Osteocyte (in vitro differentiated cells): Measurements from ENCODE around the gene PBX3. TPM values are rescaled to one million over a fixed set of nuclear protein-coding genes. Genes with fewer than 3 reads are reported as not detected.

Source experiments
- DNase-seq: peaks from one replicate; pipeline ENCODE4 v3.0.0; 2021; ENCODE audit warnings: mixed read lengths; ENCODE audit not compliant: unreplicated experiment; ENCODE audit errors: extremely low spot score
- H3K27ac Mint-ChIP-seq: one replicate; pipeline ENCODE4 v1.8.0; 2021; ENCODE audit warnings: mild to moderate bottlenecking, mixed read lengths; ENCODE audit not compliant: unreplicated experiment
- H3K27me3 Mint-ChIP-seq: one replicate; pipeline ENCODE4 v1.8.0; 2021; ENCODE audit warnings: mixed read lengths; ENCODE audit not compliant: unreplicated experiment
- H3K36me3 Mint-ChIP-seq: one replicate; pipeline ENCODE4 v1.8.0; 2021; ENCODE audit warnings: mixed read lengths; ENCODE audit not compliant: unreplicated experiment
- H3K4me1 Mint-ChIP-seq: one replicate; pipeline ENCODE4 v1.8.0; 2021; ENCODE audit warnings: mixed read lengths; ENCODE audit not compliant: unreplicated experiment
- H3K4me3 Mint-ChIP-seq: one replicate; pipeline ENCODE4 v1.8.0; 2021; ENCODE audit warnings: mild to moderate bottlenecking, moderate library complexity, mixed read lengths; ENCODE audit not compliant: unreplicated experiment
- H3K9me3 Mint-ChIP-seq: one replicate; pipeline ENCODE4 v1.8.0; 2021; ENCODE audit warnings: mixed read lengths; ENCODE audit not compliant: unreplicated experiment
- total RNA-seq: library from RNA; stranded (reverse); gene quantifications from 2 replicates; pipeline ENCODE4 v1.2.1, GENCODE V29; 2021
- TF ChIP-seq, protein P1 (sequence below): fragments of 200-600 bp; sonication (generic); IDR thresholded peaks from 2 replicates; pipeline ENCODE4 v1.5.0; 2021; ENCODE audit warnings: antibody characterized with exemption, mild to moderate bottlenecking, moderate library complexity

Gene PBX3
- total RNA-seq, 1 donor from 2014 or later: 16.0 TPM

DNA sequence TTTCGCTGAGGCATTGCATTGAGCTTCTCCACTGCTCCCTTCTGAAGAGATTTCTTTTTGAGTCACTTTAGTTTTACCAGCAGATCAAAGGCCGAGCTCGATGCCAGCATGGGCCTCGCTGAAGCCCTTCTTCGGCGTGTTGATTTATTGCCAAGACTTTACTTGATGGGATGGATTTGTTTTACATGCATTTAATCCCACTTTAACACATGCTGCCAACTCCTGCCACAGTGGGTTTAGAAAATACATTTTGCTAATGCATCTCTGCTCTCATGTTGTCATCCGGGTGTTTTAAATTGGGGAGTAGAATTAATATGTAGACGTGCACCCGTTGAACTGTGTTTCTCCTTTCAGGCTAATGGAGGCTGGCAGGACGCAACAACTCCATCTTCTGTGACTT, 218.3 kb downstream of the PBX3 start:
- TF ChIP-seq, protein P1, sequence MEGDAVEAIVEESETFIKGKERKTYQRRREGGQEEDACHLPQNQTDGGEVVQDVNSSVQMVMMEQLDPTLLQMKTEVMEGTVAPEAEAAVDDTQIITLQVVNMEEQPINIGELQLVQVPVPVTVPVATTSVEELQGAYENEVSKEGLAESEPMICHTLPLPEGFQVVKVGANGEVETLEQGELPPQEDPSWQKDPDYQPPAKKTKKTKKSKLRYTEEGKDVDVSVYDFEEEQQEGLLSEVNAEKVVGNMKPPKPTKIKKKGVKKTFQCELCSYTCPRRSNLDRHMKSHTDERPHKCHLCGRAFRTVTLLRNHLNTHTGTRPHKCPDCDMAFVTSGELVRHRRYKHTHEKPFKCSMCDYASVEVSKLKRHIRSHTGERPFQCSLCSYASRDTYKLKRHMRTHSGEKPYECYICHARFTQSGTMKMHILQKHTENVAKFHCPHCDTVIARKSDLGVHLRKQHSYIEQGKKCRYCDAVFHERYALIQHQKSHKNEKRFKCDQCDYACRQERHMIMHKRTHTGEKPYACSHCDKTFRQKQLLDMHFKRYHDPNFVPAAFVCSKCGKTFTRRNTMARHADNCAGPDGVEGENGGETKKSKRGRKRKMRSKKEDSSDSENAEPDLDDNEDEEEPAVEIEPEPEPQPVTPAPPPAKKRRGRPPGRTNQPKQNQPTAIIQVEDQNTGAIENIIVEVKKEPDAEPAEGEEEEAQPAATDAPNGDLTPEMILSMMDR: no peak
- Mint-ChIP-seq H3K9me3 (no peaks in the 10 kb centered on the region), H3K27ac (no peak overlapping the region), H3K36me3 (peaks cover 28% of the 10 kb centered on the region), H3K4me3 (no peak overlapping the region), H3K27me3 (no peaks in the 10 kb centered on the region), H3K4me1 (no peaks in the 10 kb centered on the region)
- DNase-seq: peak; percentile 59

GRCh38 chr9:125966466-125966865, 219.3 kb downstream of the PBX3 start:
- no peak overlapping the region for H3K4me3 Mint-ChIP-seq
- no peak overlapping the region for H3K27ac Mint-ChIP-seq
- H3K9me3 Mint-ChIP-seq: no peaks in the 10 kb centered on the region
- no peaks in the 10 kb centered on the region for H3K27me3 Mint-ChIP-seq
- H3K4me1 Mint-ChIP-seq: no peaks in the 10 kb centered on the region
- TF ChIP-seq, protein P1: no peak
- peaks cover 21% of the 10 kb centered on the region for H3K36me3 Mint-ChIP-seq
- no peak for DNase-seq

DNA sequence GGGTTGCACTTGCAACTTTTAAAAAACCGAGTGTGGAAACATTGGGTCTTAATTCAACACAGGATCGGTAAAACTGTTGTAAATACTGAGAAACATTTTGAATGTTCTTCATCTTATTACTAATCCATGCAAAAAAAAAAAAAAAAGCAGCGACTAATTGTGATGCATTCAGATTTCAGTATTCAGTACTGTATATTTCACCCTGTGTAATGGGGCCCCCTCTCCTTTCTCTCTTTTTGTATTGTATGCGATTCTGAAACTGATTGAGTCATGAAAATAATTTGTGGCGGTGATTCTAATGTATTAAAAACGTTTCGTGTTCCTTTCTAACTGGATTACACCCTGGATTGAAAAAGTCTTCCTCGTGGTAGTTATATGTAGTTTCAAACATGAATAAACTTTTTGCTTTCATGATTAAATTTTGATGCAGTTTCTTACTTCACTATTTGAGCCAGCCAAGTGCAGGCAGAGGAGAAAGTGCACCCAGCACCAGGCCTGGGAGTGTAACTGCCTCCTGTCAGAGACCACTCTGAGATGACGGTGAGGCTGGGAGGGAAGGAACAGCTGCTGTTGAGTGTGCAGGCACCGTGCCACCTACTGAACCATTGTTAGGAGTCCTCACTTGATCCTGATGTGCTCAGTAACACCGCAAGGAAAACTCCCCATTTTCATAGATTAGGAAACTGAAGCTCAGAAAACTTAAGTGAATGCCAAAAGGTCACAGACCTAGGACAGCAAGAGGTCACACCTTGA, 220.0 kb downstream of the PBX3 start:
- Mint-ChIP-seq H3K36me3 (peaks cover 21% of the 10 kb centered on the region), H3K4me1 (no peaks in the 10 kb centered on the region), H3K27ac (no peak overlapping the region), H3K9me3 (no peaks in the 10 kb centered on the region), H3K4me3 (no peak overlapping the region), H3K27me3 (no peaks in the 10 kb centered on the region)
- TF ChIP-seq, protein P1: no peak
- DNase-seq: no peak

GRCh38 chr9:125968714-125969374, 221.7 kb downstream of the PBX3 start:
- H3K9me3 Mint-ChIP-seq: no peaks in the 10 kb centered on the region
- H3K4me1 Mint-ChIP-seq: no peaks in the 10 kb centered on the region
- TF ChIP-seq, protein P1: no peak
- no peak for DNase-seq
- H3K27me3 Mint-ChIP-seq: no peaks in the 10 kb centered on the region
- H3K4me3 Mint-ChIP-seq: no peak overlapping the region
- H3K27ac Mint-ChIP-seq: no peak overlapping the region
- peaks cover 13% of the 10 kb centered on the region for H3K36me3 Mint-ChIP-seq

DNA sequence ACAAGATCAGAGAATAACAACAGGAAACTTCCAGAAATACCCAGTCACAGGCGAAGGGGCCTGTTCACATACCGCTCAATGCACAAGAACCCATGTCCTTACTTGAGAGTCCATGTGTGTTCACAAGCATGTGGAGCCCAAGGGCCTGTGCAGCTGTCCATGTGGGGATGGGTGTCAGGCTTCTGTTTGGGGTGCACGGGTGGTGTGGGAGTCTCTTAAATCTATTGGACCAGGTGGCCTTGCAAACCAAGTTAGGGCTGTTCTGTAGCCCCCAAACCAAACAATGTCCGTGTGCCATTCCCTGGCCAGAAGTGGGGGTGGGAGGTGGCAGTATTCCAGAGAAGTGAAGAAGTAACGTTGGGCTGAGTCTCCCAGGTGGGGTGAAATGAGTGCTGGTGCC, 222.3 kb downstream of the PBX3 start:
- H3K9me3 Mint-ChIP-seq: no peaks in the 10 kb centered on the region
- no peaks in the 10 kb centered on the region for H3K4me1 Mint-ChIP-seq

More for the DNA sequence above, 222.3 kb downstream of the PBX3 start:
- TF ChIP-seq, protein P1: no peak
- Mint-ChIP-seq H3K27ac (no peak overlapping the region), H3K36me3 (peaks cover 13% of the 10 kb centered on the region), H3K4me3 (no peak overlapping the region), H3K27me3 (no peaks in the 10 kb centered on the region)
- DNase-seq: peak; percentile 66
